ENCODE results near the gene PTP4A1. TPM values are rescaled to one million over a fixed set of nuclear protein-coding genes. Genes with fewer than 3 reads are reported as not detected.

Gene PTP4A1
- total RNA-seq, 1 experiment from 2014 or later: 71.0 TPM

GRCh38 chr6:63579937-63580703, 7.8 kb downstream of the PTP4A1 start:
- ATAC-seq (no peak), DNase-seq (ENCODE audit: low read depth, low spot score) (no peak)
- ChIA-PET CTCF (no interaction called here), POLR2A (no interaction called here)
- H3K27me3 ChIP-seq (ENCODE audit: control insufficient read depth, insufficient read depth, low read length): no peaks in the 10 kb centered on the region
- TF ChIP-seq CTCF (IDR thresholded peaks at IDR 0.05) (no peak), TCF7L2 (IDR thresholded peaks at IDR 0.05; ENCODE audit: low read depth, low read length) (no peak), REST (IDR thresholded peaks at IDR 0.05; ENCODE audit: insufficient read depth in 1 of 2, low read depth in 2 of 2, low read length in 1 of 2) (no peak), POLR2AphosphoS5 (IDR thresholded peaks at IDR 0.05; ENCODE audit: low read depth, low read length) (no peak), SIN3A (IDR thresholded peaks at IDR 0.05; ENCODE audit: borderline replicate concordance, insufficient read depth, low read depth, low read length) (no peak)
- H3K9me3 ChIP-seq (ENCODE audit: control insufficient read depth, insufficient read depth, low read depth, low read length): no peaks in the 10 kb centered on the region
- intact Hi-C loops (cut with micrococcal nuclease; ENCODE audit: unreplicated experiment) (no loop called here), in situ Hi-C loops (cut with HindIII; ENCODE audit: low pct_unique_long_range_greater_than_20kb, low sequenced_read_pairs) (no loop called here)
- H3K4me1 ChIP-seq (ENCODE audit: control insufficient read depth, insufficient read depth, low read length): peaks cover 4% of the 10 kb centered on the region; the same call in 1 of the 2 replicates
- H3K27ac ChIP-seq (ENCODE audit: low read length): no peak overlapping the region
- H3K36me3 ChIP-seq (ENCODE audit: control insufficient read depth, insufficient read depth, low read length): peaks cover 53% of the 10 kb centered on the region
- no peak overlapping the region for H3K4me3 ChIP-seq (ENCODE audit: low read depth in 2 of 2, low read length in 2 of 2)
- BruUV-seq (replicated peaks): no TSS peak

DNA sequence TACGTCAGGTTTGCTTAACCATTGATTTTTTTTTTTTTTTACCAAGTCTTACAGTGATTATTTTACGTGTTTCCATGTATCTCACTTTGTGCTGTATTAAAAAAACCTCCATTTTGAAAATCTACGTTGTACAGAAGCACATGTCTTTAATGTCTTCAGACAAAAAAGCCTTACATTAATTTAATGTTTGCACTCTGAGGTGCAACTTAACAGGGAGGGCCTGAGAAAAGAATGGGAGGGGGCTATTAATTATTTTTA, 8.4 kb downstream of the PTP4A1 start:
- ChIA-PET CTCF (no interaction called here), POLR2A (no interaction called here)
- H3K4me1 ChIP-seq (ENCODE audit: control insufficient read depth, insufficient read depth, low read length): no peaks in the 10 kb centered on the region; the same call in 1 of the 2 replicates
- intact Hi-C loops (cut with micrococcal nuclease; ENCODE audit: unreplicated experiment) (no loop called here), in situ Hi-C loops (cut with HindIII; ENCODE audit: low pct_unique_long_range_greater_than_20kb, low sequenced_read_pairs) (no loop called here)
- no peaks in the 10 kb centered on the region for H3K27me3 ChIP-seq (ENCODE audit: control insufficient read depth, insufficient read depth, low read length)
- ATAC-seq (no peak), DNase-seq (ENCODE audit: low read depth, low spot score) (no peak)
- H3K9me3 ChIP-seq (ENCODE audit: control insufficient read depth, insufficient read depth, low read depth, low read length): no peaks in the 10 kb centered on the region
- H3K27ac ChIP-seq (ENCODE audit: low read length): no peak overlapping the region
- no peak for TF ChIP-seq POLR2AphosphoS5 (IDR thresholded peaks at IDR 0.05; ENCODE audit: low read depth, low read length)
- no peak for TF ChIP-seq SIN3A (IDR thresholded peaks at IDR 0.05; ENCODE audit: borderline replicate concordance, insufficient read depth, low read depth, low read length)
- no peak for TF ChIP-seq REST (IDR thresholded peaks at IDR 0.05; ENCODE audit: insufficient read depth in 1 of 2, low read depth in 2 of 2, low read length in 1 of 2)
- no peak for TF ChIP-seq TCF7L2 (IDR thresholded peaks at IDR 0.05; ENCODE audit: low read depth, low read length)
- TF ChIP-seq CTCF (IDR thresholded peaks at IDR 0.05): no peak
- BruUV-seq (replicated peaks): no TSS peak
- H3K36me3 ChIP-seq (ENCODE audit: control insufficient read depth, insufficient read depth, low read length): peaks cover 53% of the 10 kb centered on the region
- H3K4me3 ChIP-seq (ENCODE audit: low read depth in 2 of 2, low read length in 2 of 2): no peak overlapping the region

Data from Panc1 (cell line).